ENCODE measurements around the gene TBL1X.

The TBL1X gene

DNA sequence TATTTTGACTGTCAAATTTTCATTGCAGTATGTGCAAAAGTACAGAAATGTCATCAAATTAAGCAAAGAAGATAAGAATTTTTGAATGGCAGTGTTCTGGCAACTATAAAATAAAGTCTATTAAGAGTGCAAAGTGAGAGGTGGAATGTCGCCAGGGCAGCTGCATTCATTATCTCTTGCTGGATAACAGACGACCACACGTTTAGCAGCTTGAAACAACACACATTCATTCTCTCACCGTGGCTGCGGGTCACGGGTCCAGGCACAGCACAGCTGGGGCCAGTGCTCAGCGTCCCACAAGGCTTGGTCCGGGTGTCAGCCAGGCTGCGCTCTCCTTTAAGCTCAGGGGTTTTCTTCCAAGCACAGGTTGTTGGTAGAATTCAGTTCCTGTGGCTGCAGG is 186.9 kb downstream of the TBL1X start:
- TF ChIP-seq FOXP2 (optimal IDR thresholded peaks at IDR 0.05; ENCODE audit: borderline replicate concordance, extremely low read depth, extremely low read length, insufficient read depth): no peak
- TF ChIP-seq TAF1 (IDR thresholded peaks at IDR 0.05; ENCODE audit: borderline replicate concordance, insufficient read depth, low read length): no peak

DNA sequence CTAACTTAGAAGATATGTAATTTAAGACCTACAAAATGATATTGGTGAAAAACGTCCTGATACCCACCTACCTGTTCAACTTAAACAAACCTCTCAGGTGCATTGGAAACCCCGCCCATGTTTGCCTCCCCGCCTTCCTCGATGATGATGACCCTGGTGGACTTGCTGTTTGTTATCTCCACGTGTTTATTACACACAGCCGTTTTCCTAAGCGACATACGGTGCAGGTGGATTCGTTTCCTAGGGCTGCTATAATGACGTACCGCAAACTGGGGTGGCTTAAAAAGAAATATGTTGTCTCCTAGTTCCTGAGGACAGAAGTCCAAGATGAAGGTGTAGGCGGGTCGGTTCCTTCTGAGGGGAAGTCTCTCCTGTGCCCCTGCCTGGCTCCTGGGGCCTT is 190.1 kb downstream of the TBL1X start:
- TF ChIP-seq POLR2AphosphoS5 (IDR thresholded peaks at IDR 0.05; ENCODE audit: low read depth, low read length) (no peak), FOXP2 (optimal IDR thresholded peaks at IDR 0.05; ENCODE audit: borderline replicate concordance, extremely low read depth, extremely low read length, insufficient read depth) (no peak), SIN3A (IDR thresholded peaks at IDR 0.05; ENCODE audit: borderline replicate concordance, insufficient read depth, low read length) (no peak), TAF1 (IDR thresholded peaks at IDR 0.05; ENCODE audit: borderline replicate concordance, insufficient read depth, low read length) (no peak)
- TF ChIP-seq, protein P1, sequence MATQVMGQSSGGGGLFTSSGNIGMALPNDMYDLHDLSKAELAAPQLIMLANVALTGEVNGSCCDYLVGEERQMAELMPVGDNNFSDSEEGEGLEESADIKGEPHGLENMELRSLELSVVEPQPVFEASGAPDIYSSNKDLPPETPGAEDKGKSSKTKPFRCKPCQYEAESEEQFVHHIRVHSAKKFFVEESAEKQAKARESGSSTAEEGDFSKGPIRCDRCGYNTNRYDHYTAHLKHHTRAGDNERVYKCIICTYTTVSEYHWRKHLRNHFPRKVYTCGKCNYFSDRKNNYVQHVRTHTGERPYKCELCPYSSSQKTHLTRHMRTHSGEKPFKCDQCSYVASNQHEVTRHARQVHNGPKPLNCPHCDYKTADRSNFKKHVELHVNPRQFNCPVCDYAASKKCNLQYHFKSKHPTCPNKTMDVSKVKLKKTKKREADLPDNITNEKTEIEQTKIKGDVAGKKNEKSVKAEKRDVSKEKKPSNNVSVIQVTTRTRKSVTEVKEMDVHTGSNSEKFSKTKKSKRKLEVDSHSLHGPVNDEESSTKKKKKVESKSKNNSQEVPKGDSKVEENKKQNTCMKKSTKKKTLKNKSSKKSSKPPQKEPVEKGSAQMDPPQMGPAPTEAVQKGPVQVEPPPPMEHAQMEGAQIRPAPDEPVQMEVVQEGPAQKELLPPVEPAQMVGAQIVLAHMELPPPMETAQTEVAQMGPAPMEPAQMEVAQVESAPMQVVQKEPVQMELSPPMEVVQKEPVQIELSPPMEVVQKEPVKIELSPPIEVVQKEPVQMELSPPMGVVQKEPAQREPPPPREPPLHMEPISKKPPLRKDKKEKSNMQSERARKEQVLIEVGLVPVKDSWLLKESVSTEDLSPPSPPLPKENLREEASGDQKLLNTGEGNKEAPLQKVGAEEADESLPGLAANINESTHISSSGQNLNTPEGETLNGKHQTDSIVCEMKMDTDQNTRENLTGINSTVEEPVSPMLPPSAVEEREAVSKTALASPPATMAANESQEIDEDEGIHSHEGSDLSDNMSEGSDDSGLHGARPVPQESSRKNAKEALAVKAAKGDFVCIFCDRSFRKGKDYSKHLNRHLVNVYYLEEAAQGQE (IDR thresholded peaks at IDR 0.05; ENCODE audit: insufficient read depth in 1 of 2, low read depth in 2 of 2, low read length in 2 of 2): no peak

GRCh38 chrX:9656277-9656676 is 191.4 kb downstream of the TBL1X start:
- TF ChIP-seq SIN3A (IDR thresholded peaks at IDR 0.05; ENCODE audit: borderline replicate concordance, insufficient read depth, low read length) (no peak), FOXP2 (optimal IDR thresholded peaks at IDR 0.05; ENCODE audit: borderline replicate concordance, extremely low read depth, extremely low read length, insufficient read depth) (no peak), POLR2AphosphoS5 (IDR thresholded peaks at IDR 0.05; ENCODE audit: low read depth, low read length) (no peak), TAF1 (IDR thresholded peaks at IDR 0.05; ENCODE audit: borderline replicate concordance, insufficient read depth, low read length) (no peak)
- TF ChIP-seq, protein P1 (IDR thresholded peaks at IDR 0.05; ENCODE audit: insufficient read depth in 1 of 2, low read depth in 2 of 2, low read length in 2 of 2): no peak

- TF ChIP-seq TAF1 (IDR thresholded peaks at IDR 0.05; ENCODE audit: borderline replicate concordance, insufficient read depth, low read length) (no peak), POLR2AphosphoS5 (IDR thresholded peaks at IDR 0.05; ENCODE audit: low read depth, low read length) (no peak), SIN3A (IDR thresholded peaks at IDR 0.05; ENCODE audit: borderline replicate concordance, insufficient read depth, low read length) (no peak), FOXP2 (optimal IDR thresholded peaks at IDR 0.05; ENCODE audit: borderline replicate concordance, extremely low read depth, extremely low read length, insufficient read depth) (no peak)
- TF ChIP-seq, protein P1 (IDR thresholded peaks at IDR 0.05; ENCODE audit: insufficient read depth in 1 of 2, low read depth in 2 of 2, low read length in 2 of 2): no peak
These were observed 192.0 kb downstream of the TBL1X start for GRCh38 chrX:9656871-9657270.

GRCh38 chrX:9657590-9658256 is 192.9 kb downstream of the TBL1X start:
- TF ChIP-seq TAF1 (IDR thresholded peaks at IDR 0.05; ENCODE audit: borderline replicate concordance, insufficient read depth, low read length): no peak
- TF ChIP-seq, protein P1 (IDR thresholded peaks at IDR 0.05; ENCODE audit: insufficient read depth in 1 of 2, low read depth in 2 of 2, low read length in 2 of 2): no peak
- TF ChIP-seq FOXP2 (optimal IDR thresholded peaks at IDR 0.05; ENCODE audit: borderline replicate concordance, extremely low read depth, extremely low read length, insufficient read depth): no peak
- TF ChIP-seq POLR2AphosphoS5 (IDR thresholded peaks at IDR 0.05; ENCODE audit: low read depth, low read length): no peak
- no peak for TF ChIP-seq SIN3A (IDR thresholded peaks at IDR 0.05; ENCODE audit: borderline replicate concordance, insufficient read depth, low read length)
